ENCODE results near the gene RAB37.

RAB37 gene

DNA sequence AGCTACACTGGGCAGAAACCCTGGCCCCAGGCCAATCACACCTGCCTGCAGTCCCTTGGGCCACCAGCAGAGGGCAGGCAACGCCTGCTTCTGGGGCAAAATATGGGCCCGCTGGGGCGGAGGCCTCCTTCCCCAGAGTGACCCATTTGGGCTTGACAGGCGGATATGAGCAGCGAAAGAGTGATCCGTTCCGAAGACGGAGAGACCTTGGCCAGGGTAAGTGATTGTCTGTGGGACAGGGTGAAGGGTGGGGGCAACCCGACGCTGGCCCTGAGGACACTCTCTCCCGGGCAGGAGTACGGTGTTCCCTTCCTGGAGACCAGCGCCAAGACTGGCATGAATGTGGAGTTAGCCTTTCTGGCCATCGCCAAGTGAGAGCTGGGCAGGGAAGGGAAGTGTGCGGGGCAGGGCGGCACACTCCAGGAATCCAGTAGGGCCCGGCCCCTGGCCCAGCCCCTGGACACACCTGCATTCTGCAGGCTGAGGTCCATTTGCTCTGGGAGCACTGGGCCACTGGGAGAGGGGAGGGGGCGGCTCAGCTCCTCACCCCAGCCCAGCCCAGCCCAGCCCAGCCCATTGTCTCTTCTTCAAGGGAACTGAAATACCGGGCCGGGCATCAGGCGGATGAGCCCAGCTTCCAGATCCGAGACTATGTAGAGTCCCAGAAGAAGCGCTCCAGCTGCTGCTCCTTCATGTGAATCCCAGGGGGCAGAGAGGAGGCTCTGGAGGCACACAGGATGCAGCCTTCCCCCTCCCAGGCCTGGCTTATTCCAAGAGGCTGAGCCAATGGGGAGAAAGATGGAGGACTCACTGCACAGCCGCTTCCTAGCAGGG lies 7.9 kb downstream of the RAB37 start:
- peak; percentile 73 for DNase-seq (ENCODE audit: low read depth)

DNA sequence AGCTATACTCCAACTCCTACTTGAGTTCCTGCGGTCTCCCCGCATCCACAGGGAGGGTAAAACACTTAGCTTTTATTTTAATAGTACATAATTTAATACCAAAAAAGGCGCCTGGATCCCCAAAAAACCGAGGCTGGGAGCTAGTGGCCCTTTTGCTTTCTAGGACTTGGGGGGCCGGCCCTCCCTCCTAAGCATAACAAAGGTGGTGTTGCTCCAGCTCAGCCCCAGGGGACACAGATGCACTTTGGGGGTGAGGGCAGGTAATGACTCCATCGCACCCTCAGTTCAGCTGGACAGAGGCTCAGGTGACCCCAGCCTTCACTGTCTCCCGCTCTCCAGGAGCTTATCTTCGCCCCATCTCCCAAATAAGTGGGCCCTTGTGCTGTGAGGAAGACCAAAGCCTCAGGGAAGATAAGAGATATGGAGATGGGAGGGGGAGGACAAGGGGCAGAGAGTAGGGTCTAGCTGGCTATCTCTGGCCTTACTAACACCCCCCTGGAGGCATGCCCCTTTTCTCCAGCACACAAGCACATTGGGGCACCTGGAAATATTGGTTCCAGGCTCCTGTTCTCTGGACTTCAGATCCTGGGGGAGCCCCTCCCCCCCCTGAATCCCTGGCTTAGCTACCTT lies 8.6 kb downstream of the RAB37 start:
- DNase-seq (ENCODE audit: low read depth) = no peak

DNA sequence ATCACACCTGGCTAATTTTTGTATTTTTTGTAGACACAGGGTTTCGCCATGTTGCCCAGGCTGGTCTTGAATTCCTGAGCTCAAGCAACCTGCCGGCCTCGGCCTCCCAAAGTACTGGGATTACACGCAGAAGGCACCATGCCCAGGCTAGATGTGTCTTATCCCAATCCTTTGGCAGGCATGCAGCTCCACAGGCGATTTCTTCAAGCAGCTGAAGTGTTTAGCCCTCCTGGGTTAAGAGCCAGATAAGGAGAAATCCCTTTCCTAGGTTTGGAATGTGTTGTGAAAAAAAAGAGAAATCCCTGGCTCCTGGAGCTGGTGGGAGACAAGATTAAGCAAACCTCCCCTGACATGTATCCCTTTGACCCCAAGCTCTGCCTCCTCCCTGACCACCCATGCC lies 9.3 kb downstream of the RAB37 start:
- DNase-seq (ENCODE audit: low read depth) = no peak

DNA sequence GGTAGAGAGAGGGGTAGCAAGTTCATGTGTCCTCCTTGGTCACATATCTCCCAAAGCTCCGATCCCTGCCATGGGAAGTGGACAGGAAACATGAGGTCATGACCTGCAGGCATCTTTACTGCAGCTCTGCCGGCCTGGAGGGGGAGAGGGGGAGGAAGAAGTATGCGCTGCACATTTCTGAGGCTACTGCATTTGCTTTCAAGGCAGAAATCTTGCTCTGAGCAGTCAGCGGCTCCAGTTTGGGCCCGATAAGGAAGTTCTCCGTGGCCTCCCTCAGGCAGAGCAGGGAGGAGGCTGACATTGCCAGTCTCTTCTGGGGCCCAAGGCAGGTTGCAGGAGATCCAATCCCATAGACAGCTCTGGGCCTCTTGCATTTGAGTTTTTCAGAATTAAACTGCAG lies 9.9 kb downstream of the RAB37 start:
- no peak for DNase-seq (ENCODE audit: low read depth)

DNA sequence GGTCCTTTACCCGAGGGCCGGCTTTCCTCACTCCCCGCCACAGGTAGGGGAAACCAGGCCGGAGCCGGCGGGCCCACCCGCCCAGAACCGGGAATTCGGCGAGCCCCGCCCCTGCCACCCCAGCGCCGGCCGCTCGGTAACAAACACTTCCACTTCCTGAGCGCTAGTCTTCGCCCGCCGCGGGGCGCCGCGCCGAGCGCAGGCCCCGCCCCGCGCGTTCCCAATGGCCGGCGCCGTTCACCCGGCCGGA lies 11.1 kb downstream of the RAB37 start:
- DNase-seq (ENCODE audit: low read depth) = no peak

DNA sequence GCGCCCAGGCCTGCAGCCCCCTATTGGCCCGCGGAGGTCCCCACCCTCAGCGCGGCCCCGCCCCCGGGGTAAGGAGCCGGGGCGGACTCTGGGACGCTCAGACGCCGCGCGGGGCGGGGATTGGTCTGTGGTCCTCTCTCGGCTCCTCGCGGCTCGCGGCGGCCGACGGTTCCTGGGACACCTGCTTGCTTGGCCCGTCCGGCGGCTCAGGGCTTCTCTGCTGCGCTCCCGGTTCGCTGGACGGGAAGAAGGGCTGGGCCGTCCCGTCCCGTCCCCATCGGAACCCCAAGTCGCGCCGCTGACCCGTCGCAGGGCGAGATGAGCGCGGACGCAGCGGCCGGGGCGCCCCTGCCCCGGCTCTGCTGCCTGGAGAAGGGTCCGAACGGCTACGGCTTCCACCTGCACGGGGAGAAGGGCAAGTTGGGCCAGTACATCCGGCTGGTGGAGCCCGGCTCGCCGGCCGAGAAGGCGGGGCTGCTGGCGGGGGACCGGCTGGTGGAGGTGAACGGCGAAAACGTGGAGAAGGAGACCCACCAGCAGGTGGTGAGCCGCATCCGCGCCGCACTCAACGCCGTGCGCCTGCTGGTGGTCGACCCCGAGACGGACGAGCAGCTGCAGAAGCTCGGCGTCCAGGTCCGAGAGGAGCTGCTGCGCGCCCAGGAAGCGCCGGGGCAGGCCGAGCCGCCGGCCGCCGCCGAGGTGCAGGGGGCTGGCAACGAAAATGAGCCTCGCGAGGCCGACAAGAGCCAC lies 11.6 kb downstream of the RAB37 start, which contains the start of gene NHERF1:
Gene NHERF1 (plus strand): TSS at position 100 of the 750 bp plus-strand sequence. CDS start 219 bp downstream, at position 319.
- DNase-seq (ENCODE audit: low read depth) = peak; percentile 89

DNA sequence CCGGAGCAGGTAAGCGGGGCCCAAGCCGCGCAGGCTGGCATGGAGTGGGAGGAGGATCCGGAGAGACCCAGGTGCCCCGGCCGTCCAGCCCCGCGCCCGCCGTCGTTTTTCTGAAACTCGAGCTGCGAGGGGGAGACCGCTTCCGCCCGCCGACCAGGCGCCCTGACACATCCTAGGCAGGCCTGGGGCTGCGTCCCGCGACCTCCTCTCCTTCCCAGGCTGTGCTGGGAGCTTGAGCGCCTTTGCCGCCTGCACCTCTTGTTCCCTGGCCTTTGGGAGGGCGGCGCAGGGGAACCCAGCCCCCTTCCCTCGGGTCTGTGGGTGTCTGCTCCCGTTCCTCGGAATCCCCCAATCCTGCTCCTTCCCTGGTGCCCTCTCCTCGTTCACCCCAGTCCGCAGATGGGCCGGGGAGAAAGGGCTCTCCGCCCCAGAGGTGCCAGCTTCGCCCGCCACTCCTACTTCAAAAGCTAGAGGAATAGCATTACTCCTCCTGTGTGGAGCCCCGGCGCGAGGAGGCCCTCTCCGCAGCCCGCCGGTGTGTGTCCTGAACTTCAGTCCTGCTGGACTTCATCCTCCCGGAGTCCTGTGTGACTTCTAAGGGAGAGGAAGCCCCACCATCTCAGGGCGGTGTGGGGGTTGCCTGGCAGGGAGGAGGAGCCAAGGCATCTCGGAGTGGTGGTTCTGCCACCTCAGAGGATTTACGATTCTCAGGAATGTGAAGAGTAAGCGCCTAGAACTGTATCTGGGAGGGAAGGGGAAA lies 12.4 kb downstream of the RAB37 start:
- DNase-seq (ENCODE audit: low read depth) = no peak

DNA sequence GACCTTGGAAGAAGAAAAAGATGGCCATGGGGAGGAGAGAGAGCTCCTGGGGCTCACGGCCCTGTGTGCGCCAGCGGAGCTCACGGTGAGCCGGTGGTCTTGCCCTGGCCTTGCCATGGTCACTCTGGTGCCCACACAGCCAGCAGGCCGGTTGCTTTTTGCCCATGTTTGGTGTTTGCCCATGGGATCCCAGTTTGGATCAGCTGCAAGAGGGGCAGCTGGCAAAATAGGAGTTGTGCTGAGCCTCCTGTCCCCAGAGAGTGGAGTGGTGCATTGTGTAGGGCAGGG lies 12.9 kb downstream of the RAB37 start:
- no peak for DNase-seq (ENCODE audit: low read depth)

DNA sequence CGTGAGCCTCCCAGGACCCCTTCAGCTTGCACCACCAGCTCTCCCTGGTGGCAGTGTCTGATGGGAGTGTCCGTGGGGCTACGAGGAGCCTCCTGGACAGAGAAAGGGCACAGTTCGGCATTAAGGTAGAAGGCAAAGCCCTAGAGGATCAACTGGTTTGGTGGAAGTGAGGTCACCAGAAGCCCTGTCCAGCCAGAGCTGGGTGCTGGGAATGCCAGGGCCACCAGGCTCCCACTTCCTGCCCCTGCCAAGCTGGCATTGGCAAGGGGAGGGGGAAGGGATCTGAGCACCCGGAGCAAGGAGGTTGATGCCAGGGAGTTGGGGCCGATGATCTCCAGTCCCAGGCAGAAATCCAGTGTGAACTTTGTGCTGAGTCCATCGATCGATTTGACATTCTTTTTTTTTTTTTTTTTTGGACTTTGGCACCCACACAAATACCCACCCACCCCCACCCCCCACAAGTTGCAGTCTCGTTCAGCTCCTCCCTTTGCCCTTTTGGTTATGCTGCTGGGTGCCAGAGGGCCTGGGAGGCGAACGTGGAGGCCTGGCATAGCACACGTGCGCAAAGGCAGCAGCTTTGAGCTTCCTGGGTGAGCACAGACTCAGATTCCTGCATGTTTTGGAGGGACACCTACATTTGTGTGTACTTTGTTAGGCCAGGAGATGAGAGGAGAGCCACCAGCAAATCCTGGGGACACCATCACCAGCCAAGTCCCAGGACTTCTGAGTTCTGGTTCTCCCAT lies 13.4 kb downstream of the RAB37 start:
- no peak for DNase-seq (ENCODE audit: low read depth)

DNA sequence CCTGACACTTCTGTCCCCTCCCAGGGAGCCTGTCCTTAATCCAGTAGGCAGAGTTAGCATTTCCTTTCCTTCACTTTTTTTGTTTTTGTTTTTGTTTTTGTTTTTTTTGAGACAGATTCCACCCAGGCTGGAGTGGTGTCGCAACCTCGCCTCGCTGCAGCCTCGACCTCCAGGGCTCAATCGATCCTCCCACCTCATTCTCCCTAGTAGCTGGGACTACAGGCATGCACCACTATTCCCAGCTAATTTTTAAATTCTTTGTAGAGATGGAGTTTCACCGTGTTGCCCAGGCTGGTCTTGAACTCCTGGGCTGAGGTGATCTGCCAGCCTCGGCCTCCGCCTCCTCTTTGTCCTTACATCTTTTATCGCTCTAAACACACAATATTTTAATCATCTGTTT lies 15.4 kb downstream of the RAB37 start:
- no peak for DNase-seq (ENCODE audit: low read depth)

DNA sequence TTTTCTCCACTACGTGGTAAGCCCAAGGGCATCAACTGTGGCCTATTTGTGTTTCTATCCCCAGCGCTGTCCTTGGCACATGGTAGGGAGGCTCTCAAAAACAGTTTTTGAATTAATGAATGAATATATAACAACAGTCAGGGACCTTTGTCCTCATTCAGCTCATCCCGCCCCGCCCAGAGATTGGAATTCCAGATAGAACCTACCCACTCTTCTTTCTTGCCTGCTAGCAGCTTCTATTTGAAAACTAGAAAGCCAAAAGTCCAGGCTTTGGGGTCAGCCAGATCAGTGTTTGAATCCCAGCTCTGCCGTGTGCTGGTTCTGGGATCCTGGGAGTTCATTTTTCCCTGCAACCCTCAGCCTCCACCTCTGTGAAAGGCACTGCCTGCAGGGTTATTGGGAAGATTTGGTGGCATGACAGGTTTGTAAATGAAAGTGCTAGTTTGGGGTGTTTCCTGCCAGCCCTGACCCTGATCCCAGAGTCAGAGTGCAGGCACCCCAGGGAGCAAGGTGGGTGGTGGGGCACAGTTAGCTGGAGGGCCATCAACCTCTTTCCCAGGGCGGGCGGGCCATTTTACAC lies 15.9 kb downstream of the RAB37 start:
- no peak for DNase-seq (ENCODE audit: low read depth)

DNA sequence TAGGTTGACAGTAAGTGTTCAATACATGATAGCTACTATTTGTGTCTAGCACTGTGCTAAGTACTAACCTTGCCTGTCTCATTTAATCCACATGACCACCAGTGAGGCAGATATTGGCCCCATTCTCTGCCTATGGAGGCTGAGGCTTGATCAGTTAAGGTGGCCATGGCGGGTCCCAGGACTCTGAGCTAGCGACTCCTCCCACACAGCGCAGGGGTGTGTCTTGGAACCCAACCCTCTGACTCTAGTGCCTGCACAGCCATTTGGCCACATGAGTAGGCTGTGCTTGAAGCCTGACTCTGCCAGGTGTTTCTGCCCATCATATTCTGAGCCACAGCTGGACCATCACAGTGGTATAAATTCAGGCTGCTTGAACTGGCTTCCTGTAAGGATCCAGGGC lies 17.8 kb downstream of the RAB37 start:
- DNase-seq (ENCODE audit: low read depth) = no peak

DNA sequence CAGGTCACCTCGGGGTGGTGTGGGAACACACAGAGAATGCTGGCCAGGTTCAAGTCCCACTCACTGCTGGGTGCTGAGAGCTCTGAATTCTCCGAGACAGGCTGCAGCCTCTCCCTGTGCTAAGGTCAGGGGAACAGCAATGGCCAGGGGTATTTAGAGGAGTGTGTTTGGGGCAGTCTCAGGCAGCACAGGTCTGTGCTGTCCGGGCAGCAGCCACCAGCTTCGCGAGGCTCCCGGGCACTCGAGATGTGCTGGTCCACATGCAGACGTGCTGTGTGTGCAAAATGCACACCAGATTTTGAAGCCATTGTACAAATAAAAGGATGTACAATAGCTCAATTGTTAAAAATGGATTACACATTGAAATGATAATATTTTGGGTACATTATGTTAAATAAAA lies 18.5 kb downstream of the RAB37 start:
- DNase-seq (ENCODE audit: low read depth) = no peak

DNA sequence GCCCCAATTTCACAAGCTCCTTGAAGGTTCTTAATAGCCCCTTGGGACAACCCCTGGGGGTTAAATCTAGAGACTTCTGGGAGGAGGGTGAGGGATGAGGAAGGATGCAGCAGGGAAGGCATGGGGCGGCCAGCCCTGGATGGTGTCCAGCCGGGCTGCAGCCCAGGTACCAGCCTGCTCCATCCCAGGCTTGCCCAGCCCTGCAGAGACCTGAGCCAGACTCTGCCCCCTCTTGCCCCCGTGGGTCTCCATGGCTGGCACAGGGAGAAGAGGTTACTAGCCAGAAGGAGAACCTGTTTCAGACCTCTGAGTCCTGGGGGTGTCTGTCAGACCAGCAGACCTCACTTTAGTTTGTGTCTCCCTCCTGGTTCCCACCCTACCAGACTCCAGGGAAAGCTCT lies 19.8 kb downstream of the RAB37 start:
- no peak for DNase-seq (ENCODE audit: low read depth)

DNA sequence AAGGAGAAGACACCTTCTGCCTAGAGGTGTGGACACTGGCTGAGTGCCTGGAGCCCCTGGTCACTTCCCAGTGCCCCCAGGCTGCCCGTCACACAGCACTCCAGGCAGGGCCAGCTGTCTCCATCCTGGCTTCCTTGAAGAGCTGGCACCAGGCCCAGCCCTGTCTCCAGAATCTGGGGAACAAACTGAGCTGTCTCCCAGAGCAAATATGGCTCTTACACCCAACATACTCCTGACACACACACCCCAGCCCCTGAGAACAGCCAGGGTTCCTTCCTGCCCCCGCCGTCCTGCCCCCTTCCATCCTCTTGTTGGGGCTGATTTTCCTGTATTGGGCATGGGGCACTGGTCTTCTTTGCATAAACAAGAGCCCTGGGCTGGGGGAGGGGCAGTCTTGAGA lies 20.4 kb downstream of the RAB37 start:
- DNase-seq (ENCODE audit: low read depth) = no peak

DNA sequence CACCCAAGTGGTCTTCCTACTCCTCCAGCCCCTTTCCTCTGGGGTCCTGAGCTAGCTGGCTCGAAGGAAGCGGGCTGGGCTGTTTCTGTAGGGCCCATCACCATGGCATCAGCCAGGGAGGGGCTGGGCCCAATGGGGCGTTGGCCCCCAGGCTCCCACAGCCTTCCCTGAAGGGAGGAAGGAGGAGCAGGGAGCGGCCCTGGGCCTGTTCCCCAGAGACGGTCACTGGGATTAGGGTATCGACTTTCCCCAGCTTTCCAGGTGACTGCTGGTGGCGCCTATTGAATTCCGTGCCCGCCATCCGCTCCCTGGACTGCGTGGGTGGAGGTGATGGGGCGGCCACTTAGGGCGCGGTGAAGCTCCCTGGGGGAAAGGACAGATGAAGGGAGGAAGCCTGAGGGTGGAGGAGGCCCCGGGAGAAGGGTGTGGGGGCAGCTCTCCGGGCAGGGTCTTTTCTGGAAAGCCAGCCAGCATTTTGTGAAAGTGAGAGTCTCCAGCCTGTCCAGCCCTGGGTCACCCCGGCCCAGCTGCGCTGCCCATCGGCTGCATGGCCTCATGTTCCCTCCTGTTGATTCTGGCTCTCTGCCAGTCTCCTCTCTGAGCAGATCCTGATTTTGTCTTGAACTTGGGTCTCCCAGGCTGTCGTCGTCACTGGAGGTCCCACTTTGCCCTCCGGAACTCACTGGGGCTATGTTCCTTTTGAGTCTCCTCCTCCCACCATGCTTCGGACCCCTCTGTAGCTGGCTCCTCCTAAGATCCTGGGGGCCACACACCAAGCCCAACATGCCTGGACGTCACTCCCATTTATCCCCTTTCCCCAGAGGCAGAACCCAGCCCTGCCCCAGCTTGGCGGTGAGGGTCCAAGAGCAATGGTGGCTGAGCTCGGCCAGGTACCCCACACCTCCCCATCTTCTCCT lies 21.1 kb downstream of the RAB37 start:
- DNase-seq (ENCODE audit: low read depth) = no peak

DNA sequence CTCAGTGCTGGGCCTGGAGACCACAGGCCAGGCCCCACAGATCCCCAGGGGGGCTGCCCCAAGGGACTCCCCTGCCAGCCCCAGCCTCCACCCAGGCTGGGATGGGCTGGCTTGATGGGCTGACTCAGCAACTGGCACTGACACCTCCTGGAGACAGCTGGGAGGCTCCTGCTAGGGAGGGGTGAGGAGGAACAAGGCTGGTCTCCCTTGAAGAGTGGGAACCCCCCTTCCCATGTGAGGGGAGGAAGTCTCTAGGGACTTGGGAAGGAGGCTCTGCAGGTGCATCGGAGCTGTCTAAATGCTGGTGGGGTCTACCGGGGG lies 21.8 kb downstream of the RAB37 start:
- DNase-seq (ENCODE audit: low read depth) = no peak

DNA sequence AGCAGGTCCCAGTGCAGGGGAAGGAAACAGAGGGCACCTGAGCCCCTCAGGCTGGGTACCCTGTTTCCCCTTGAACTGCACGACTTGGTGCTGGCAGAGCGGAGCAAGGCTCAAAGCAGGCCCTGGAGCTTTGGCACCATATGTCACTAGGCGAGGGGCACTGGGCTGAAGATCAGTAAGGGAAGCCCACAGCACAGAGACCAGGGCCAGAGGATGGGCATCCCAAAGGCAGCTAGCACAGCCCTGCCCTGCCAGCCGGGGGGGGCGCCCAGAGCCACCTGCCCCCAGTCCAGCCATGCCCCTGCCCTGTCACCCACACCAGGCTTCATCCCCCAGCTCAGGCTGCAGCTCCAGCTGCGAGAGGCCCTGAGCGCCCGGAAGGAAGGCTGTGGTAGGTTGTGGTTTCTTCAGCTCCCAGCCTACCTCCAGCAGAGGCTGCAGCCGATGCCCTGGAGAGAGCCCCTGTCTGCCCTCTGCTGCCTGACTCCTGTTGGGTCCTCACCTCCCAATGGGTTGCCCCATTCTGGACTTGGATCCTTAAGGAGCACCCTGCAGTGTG lies 22.3 kb downstream of the RAB37 start:
- DNase-seq (ENCODE audit: low read depth) = no peak

DNA sequence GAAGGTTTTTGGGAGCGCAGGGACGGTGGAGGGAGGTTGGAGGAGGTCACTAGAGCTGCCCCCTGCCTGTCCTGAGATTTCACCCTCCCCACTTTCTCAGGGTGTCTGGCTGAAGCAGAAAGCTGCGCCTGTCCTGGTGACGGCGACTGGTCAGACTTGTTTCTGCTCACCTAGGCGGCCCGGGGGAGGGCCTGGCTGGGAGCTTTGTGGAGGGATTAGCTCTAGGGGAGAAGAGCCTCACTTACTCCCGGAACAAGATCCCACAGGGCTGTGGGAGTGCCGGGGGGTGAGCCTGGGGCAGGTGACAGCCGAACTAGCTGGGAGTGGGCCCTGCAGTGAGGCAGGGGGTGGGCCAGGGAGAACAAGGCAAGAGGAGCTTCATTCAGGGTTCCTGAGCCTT lies 22.9 kb downstream of the RAB37 start:
- DNase-seq (ENCODE audit: low read depth) = no peak

DNA sequence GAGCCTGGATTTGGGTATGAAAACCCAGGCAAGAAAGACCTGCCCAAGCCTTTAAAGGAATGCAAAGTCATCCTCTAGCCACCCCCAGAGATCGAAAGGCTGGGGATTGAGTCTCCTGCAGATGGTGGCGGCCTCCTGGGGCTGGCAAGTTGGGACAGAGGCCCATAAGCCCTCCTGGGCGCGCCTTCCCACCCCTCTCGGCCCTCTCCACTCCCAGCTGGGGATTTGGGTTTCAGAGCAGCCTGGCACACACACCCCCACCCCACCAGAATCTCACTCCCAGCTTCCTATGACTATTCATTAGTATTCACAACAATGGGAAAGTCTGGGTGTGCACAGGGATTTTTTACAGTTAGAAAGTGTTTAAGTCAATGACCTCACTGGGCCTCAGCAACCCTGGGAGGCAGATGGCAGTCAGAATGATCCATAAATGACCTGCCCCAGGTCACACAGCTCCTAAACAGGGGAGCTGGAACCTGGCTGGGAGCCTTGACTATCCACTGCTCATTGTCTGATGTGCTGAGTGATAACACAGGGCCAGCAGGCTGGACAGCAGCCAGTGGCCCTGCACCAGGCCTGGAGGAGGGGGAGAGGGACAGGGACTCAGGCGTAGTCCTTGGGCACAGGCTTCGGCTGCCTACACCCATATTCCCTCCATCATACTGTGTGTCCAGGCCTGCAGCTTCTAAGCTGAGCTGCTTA lies 23.5 kb downstream of the RAB37 start:
- DNase-seq (ENCODE audit: low read depth) = no peak

Data from T follicular helper cell (primary cell).